Liver (tissue), 9 donors: Measurements from ENCODE around the gene PAK4. TPM values are rescaled to one million over a fixed set of nuclear protein-coding genes. Genes with fewer than 3 reads are reported as not detected.

ENCODE experiments used
- DNase-seq: peaks from one replicate; pipeline ENCODE4 v3.0.0-alpha.2; 2017; ENCODE audit warnings: low spot score
- H3K27ac ChIP-seq, 2 donors: one replicate each; pipeline ENCODE4 v1.7.0; 2013; ENCODE audit warnings: inconsistent platforms in 2 of 2, low read length in 2 of 2, control low read depth in 1 of 2, low read depth in 1 of 2, mild to moderate bottlenecking in 1 of 2
- H3K27me3 ChIP-seq, 4 donors: one replicate each; pipeline versions ENCODE4 v1.6.1 to v1.7.0; 2013; ENCODE audit warnings: low read length in 3 of 4, inconsistent platforms in 1 of 4, mild to moderate bottlenecking in 1 of 4, moderate library complexity in 1 of 4; ENCODE audit not compliant: control insufficient read depth in 4 of 4, insufficient read depth in 4 of 4
- H3K36me3 ChIP-seq, 4 donors: one replicate each; pipeline versions ENCODE4 v1.6.1 to v1.7.0; 2013; ENCODE audit warnings: low read length in 3 of 4, mild to moderate bottlenecking in 3 of 4, low read depth in 1 of 4, moderate library complexity in 1 of 4; ENCODE audit not compliant: control insufficient read depth in 4 of 4, insufficient read depth in 3 of 4
- H3K4me1 ChIP-seq, 4 donors: one replicate each; pipeline versions ENCODE4 v1.6.1 to v1.7.0; 2013; ENCODE audit warnings: low read length in 3 of 4, mild to moderate bottlenecking in 3 of 4, moderate library complexity in 1 of 4; ENCODE audit not compliant: control insufficient read depth in 4 of 4, insufficient read depth in 4 of 4
- H3K4me3 ChIP-seq, 3 donors: one replicate each; pipeline versions ENCODE4 v1.6.1 to v1.7.0; 2013; ENCODE audit warnings: low read length in 3 of 3, control low read depth in 1 of 3, low read depth in 1 of 3, mild to moderate bottlenecking in 1 of 3
- H3K9ac ChIP-seq, 2 donors: one replicate each; pipeline ENCODE4 v1.7.0; 2013; ENCODE audit warnings: low read length in 2 of 2, mild to moderate bottlenecking in 2 of 2, moderate library complexity in 2 of 2, control low read depth in 1 of 2, low read depth in 1 of 2
- H3K9me3 ChIP-seq, 4 donors: one replicate each; pipeline versions ENCODE4 v1.6.1 to v1.7.0; 2013; ENCODE audit warnings: low read length in 3 of 4; ENCODE audit not compliant: control insufficient read depth in 4 of 4
- ATF3 ChIP-seq: IDR thresholded peaks from 2 replicates; pipeline ENCODE4 v1.6.1; 2016; ENCODE audit warnings: antibody characterized with exemption
- EGR1 ChIP-seq, 2 donors: IDR thresholded peaks; 2 replicates each; pipeline ENCODE4 v1.6.1; 2016 to 2018; ENCODE audit warnings: antibody characterized with exemption in 2 of 2, low read depth in 2 of 2
- FOXA1 ChIP-seq: IDR thresholded peaks from 2 replicates; pipeline ENCODE4 v1.6.1; 2016; ENCODE audit warnings: antibody characterized with exemption
- FOXA2 ChIP-seq: IDR thresholded peaks from 2 replicates; pipeline ENCODE4 v1.6.1; 2016; ENCODE audit warnings: antibody characterized with exemption
- GABPA ChIP-seq, 2 donors: IDR thresholded peaks in 1 of 2; conservative IDR thresholded peaks in 1 of 2; 2 replicates each; pipeline ENCODE4 v1.6.1; 2016; ENCODE audit warnings: antibody characterized with exemption in 2 of 2, mild to moderate bottlenecking in 1 of 2, moderate library complexity in 1 of 2
- HNF4A ChIP-seq, 2 donors: conservative IDR thresholded peaks; 2 replicates each; pipeline ENCODE4 v1.6.1; 2016; ENCODE audit warnings: antibody characterized with exemption in 2 of 2, mild to moderate bottlenecking in 2 of 2
- JUND ChIP-seq, 2 donors: IDR thresholded peaks; 2 replicates each; pipeline ENCODE4 v1.6.1; 2016; ENCODE audit warnings: antibody characterized with exemption in 2 of 2
- MAX ChIP-seq: IDR thresholded peaks from 2 replicates; pipeline ENCODE4 v1.6.1; 2016; ENCODE audit warnings: antibody characterized with exemption
- NR2F2 ChIP-seq: IDR thresholded peaks from 2 replicates; pipeline ENCODE4 v1.6.1; 2016; ENCODE audit warnings: antibody characterized with exemption
- RAD21 ChIP-seq, 2 donors: IDR thresholded peaks; 2 replicates each; pipeline ENCODE4 v1.6.1; 2016; ENCODE audit warnings: antibody characterized with exemption in 2 of 2, mild to moderate bottlenecking in 2 of 2
- REST ChIP-seq: IDR thresholded peaks from 2 replicates; pipeline ENCODE4 v1.6.1; 2016; ENCODE audit warnings: antibody characterized with exemption, mild to moderate bottlenecking
- RXRA ChIP-seq, 2 donors: IDR thresholded peaks; 2 replicates each; pipeline ENCODE4 v1.6.1; 2017 to 2018; ENCODE audit warnings: antibody characterized with exemption in 2 of 2, mild to moderate bottlenecking in 1 of 2
- SP1 ChIP-seq: IDR thresholded peaks from 2 replicates; pipeline ENCODE4 v1.6.1; 2018; ENCODE audit warnings: antibody characterized with exemption, mild to moderate bottlenecking
- YY1 ChIP-seq: IDR thresholded peaks from 2 replicates; pipeline ENCODE4 v1.6.1; 2016; ENCODE audit warnings: antibody characterized with exemption, mild to moderate bottlenecking
- WGBS: extraction: QIAGEN DNeasy Blood & Tissue Kit; methylation state at CpG from one replicate; pipeline ENCODE4 v1.1.7; 2013; 5-methylcytosine and 5-hydroxymethylcytosine counted together
- polyA plus RNA-seq, 2 donors: library from polyadenylated mRNA; stranded (reverse) in 1 of 2; unstranded in 1 of 2; fragments of 200-250 nt in 1 of 2; fragments of >200 nt in 1 of 2; fragmentation: Nextera tagmentation in 1 of 2; extraction: Ambion mirVana in 1 of 2; gene quantifications; one replicate each; pipeline versions ENCODE4 v1.2.1 to v1.2.3, GENCODE V29; 2013 to 2015
- total RNA-seq, 2 donors: library from RNA; depleted of rRNA; stranded (reverse); fragments of >200 nt; gene quantifications; one replicate each; pipeline ENCODE4 v1.2.3, GENCODE V29; 2014
- TF ChIP-seq, protein P1 (sequence below): IDR thresholded peaks from 2 replicates; pipeline ENCODE4 v1.6.1; 2016; ENCODE audit warnings: antibody characterized with exemption
- donor health status: healthy.
- donor health status: healthy.
- donor health status: healthy.
- donor health status: healthy.
- donor health status: healthy.

The PAK4 gene
- total and polyA plus RNA-seq, 4 donors, result 5.4 to 16.6 (median 7.7) TPM

- no peak for TF ChIP-seq RXRA (IDR thresholded peaks at IDR 0.05)
- TF ChIP-seq EGR1 (IDR thresholded peaks at IDR 0.05; ENCODE audit: low read depth in 2 of 2), result no peak
- TF ChIP-seq YY1, result no peak
- no peak for TF ChIP-seq JUND (IDR thresholded peaks at IDR 0.05)
- TF ChIP-seq, protein P1, sequence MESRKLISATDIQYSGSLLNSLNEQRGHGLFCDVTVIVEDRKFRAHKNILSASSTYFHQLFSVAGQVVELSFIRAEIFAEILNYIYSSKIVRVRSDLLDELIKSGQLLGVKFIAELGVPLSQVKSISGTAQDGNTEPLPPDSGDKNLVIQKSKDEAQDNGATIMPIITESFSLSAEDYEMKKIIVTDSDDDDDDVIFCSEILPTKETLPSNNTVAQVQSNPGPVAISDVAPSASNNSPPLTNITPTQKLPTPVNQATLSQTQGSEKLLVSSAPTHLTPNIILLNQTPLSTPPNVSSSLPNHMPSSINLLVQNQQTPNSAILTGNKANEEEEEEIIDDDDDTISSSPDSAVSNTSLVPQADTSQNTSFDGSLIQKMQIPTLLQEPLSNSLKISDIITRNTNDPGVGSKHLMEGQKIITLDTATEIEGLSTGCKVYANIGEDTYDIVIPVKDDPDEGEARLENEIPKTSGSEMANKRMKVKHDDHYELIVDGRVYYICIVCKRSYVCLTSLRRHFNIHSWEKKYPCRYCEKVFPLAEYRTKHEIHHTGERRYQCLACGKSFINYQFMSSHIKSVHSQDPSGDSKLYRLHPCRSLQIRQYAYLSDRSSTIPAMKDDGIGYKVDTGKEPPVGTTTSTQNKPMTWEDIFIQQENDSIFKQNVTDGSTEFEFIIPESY, result no peak
- TF ChIP-seq FOXA2, result no peak
- no peak for TF ChIP-seq NR2F2
- no peak for TF ChIP-seq REST
- TF ChIP-seq GABPA (IDR thresholded peaks at IDR 0.05 in 1 of 2, conservative IDR thresholded peaks at IDR 0.05 in 1 of 2), result no peak
- TF ChIP-seq RAD21 (IDR thresholded peaks at IDR 0.05), result no peak
- no peak overlapping the region for H3K9ac ChIP-seq
- WGBS, result 95% methylated on average over 45 of the region's 45 CpGs
- no peaks in the 10 kb centered on the region for H3K27me3 ChIP-seq
- H3K4me3 ChIP-seq, result no peak overlapping the region
- peaks cover 2 to 57% (median 13%) of the 10 kb centered on the region in 4 donors for H3K36me3 ChIP-seq
- H3K4me1 ChIP-seq, result no peaks in the 10 kb centered on the region
- no peak for DNase-seq
- H3K27ac ChIP-seq, result no peak overlapping the region
- H3K9me3 ChIP-seq, result no peaks in the 10 kb centered on the region
These were observed 47.3 kb downstream of the PAK4 start for GRCh38 chr19:39172700-39173501.

DNA sequence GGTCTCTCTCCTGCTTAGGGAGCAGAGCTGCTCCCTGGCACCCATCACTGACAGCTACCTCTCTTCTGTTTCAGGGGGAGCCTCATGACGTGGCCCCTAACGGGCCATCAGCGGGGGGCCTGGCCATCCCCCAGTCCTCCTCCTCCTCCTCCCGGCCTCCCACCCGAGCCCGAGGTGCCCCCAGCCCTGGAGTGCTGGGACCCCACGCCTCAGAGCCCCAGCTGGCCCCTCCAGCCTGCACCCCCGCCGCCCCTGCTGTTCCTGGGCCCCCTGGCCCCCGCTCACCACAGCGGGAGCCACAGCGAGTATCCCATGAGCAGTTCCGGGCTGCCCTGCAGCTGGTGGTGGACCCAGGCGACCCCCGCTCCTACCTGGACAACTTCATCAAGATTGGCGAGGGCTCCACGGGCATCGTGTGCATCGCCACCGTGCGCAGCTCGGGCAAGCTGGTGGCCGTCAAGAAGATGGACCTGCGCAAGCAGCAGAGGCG lies 48.0 kb downstream of the PAK4 start:
- Histone ChIP-seq H3K27me3 (no peaks in the 10 kb centered on the region), H3K36me3 (peaks cover 2 to 64% (median 14%) of the 10 kb centered on the region in 4 donors), H3K4me1 (no peaks in the 10 kb centered on the region), H3K9ac (no peak overlapping the region), H3K4me3 (no peak overlapping the region), H3K27ac (no peak overlapping the region), H3K9me3 (no peaks in the 10 kb centered on the region)
- TF ChIP-seq MAX (no peak), FOXA1 (no peak), HNF4A (conservative IDR thresholded peaks at IDR 0.05) (no peak), SP1 (no peak), FOXA2 (no peak), ATF3 (no peak), GABPA (IDR thresholded peaks at IDR 0.05 in 1 of 2, conservative IDR thresholded peaks at IDR 0.05 in 1 of 2) (no peak), NR2F2 (no peak), YY1 (no peak)
- 95% methylated on average over 25 of the region's 25 CpGs for WGBS
- DNase-seq, result no peak
